Lower leg skin (tissue), 4 donors: ENCODE results near the gene PHTF1. TPM values are rescaled to one million over a fixed set of nuclear protein-coding genes. Genes with fewer than 3 reads are reported as not detected.

ENCODE experiments used
- DNase-seq, 2 donors: peaks; one replicate each; pipeline ENCODE4 v3.0.0-alpha.2; 2019; ENCODE audit warnings: low spot score in 2 of 2
- H3K4me3 ChIP-seq: fragments of 200-600 bp; sonication (generic); 2 replicates; pipeline ENCODE4 v1.5.1; 2017; ENCODE audit warnings: mild to moderate bottlenecking, low read depth; ENCODE audit not compliant: poor library complexity, severe bottlenecking
- POLR2A ChIP-seq, 2 donors: fragments of 450-650 bp; IDR thresholded peaks; one replicate each; pipeline ENCODE4 v1.6.1; 2016 to 2017; ENCODE audit warnings: antibody characterized with exemption in 2 of 2, mild to moderate bottlenecking in 1 of 2, moderate library complexity in 1 of 2
- WGBS, 2 donors: methylation state at CpG; one replicate each; pipeline ENCODE4 v1.1.5; 2018; 5-methylcytosine and 5-hydroxymethylcytosine counted together
- intact Hi-C: fragments of 100-400 bp; cut with DNase I; formaldehyde crosslinking; loops from one replicate; pipeline ENCODE4 v1.15.0; 2023; ENCODE audit warnings: low total_unique reads
- total RNA-seq, 4 donors: library from RNA; depleted of rRNA; stranded (reverse); fragments of >200 nt; gene quantifications; one replicate each; pipeline ENCODE4 v1.1.0, GENCODE V29; 2016
- TF ChIP-seq, protein P1 (sequence below), 3 donors: fragments of 450-650 bp; IDR thresholded peaks; one replicate each; pipeline ENCODE4 v1.5.1; 2016; ENCODE audit warnings: antibody characterized with exemption in 3 of 3, mild to moderate bottlenecking in 3 of 3, moderate library complexity in 2 of 3

Gene PHTF1
- total RNA-seq, 4 donors from 2014 or later = 0.65 to 4.8 (median 2.0) TPM

DNA sequence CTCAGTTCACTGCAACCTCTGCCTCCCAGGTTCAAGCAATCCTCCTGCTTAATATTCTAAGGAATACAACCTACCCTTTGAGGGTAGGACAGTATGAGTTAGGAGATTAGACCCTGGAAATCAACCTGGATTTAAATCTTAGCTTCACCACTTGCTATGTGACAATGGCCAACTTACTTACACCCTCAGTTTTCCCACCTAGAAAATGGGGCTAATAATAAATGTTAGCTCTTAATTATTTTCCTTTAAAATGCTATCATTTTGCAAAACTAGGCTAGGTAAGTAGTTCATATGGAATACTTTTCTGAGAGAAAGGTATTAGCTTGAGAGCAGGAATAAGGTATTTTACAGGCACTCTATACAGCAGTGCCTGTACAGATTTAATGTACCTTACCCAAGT lies 110.8 kb downstream of the PHTF1 start:
- no peak for DNase-seq
- intact Hi-C loops = no loop called here
- no peak overlapping the region for H3K4me3 ChIP-seq
- TF ChIP-seq, protein P1, sequence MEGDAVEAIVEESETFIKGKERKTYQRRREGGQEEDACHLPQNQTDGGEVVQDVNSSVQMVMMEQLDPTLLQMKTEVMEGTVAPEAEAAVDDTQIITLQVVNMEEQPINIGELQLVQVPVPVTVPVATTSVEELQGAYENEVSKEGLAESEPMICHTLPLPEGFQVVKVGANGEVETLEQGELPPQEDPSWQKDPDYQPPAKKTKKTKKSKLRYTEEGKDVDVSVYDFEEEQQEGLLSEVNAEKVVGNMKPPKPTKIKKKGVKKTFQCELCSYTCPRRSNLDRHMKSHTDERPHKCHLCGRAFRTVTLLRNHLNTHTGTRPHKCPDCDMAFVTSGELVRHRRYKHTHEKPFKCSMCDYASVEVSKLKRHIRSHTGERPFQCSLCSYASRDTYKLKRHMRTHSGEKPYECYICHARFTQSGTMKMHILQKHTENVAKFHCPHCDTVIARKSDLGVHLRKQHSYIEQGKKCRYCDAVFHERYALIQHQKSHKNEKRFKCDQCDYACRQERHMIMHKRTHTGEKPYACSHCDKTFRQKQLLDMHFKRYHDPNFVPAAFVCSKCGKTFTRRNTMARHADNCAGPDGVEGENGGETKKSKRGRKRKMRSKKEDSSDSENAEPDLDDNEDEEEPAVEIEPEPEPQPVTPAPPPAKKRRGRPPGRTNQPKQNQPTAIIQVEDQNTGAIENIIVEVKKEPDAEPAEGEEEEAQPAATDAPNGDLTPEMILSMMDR (IDR thresholded peaks at IDR 0.05) = no peak
- no peak for TF ChIP-seq POLR2A (IDR thresholded peaks at IDR 0.05)

DNA sequence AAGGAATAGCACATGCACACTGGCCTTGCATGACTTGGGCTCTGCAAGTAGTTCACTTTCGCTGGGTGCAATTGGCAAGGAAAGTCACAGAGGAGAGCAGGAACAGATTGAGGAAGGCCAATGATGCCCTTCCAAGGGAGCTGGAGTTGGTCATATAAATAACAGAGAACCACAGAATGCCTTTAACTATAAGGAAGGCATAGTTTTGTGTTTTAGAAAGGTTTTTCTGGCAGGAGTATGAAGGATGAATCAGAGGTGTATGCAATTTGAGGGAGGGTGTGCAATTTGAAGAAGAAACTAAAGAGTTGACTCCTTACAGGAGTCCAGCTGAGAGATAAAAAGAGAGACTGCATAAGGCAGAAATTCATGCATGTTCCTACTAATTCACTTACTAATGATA lies 112.1 kb downstream of the PHTF1 start:
- no peak for DNase-seq
- H3K4me3 ChIP-seq = no peak overlapping the region
- WGBS, 2 donors = 92 to 97% methylated on average over 1 of the region's 1 CpG
- no peak for TF ChIP-seq POLR2A (IDR thresholded peaks at IDR 0.05)
- TF ChIP-seq, protein P1 (IDR thresholded peaks at IDR 0.05) = no peak
- intact Hi-C loops = no loop called here

Other genes starting within 250 kb of the PHTF1 start
- gene RSBN1, start 53.0 kb upstream of the PHTF1 start, total RNA-seq = 10 to 100 TPM; 18.2 to 37.6 (median 24.5) TPM
- 1 to 10 TPM in 1 of 4 donors, under 1 TPM in 3; 0.56 to 2.3 (median 0.75) TPM for gene PTPN22, start 112.2 kb upstream of the PHTF1 start, total RNA-seq
- 10 to 100 TPM in 1 of 4 donors, 1 to 10 TPM in 1, under 1 TPM in 1, not detected in 1; 0.17 to 86.4 (median 1.4) TPM for gene BCL2L15, start 128.1 kb upstream of the PHTF1 start, total RNA-seq
- gene AP4B1, start 145.3 kb upstream of the PHTF1 start, total RNA-seq = 10 to 100 TPM in 1 of 4 donors, 1 to 10 TPM in 3; 5.3 to 19.1 (median 5.9) TPM
- gene DCLRE1B, start 145.8 kb upstream of the PHTF1 start, total RNA-seq = 1 to 10 TPM; 2.1 to 4.4 (median 3.5) TPM
- gene HIPK1, start 169.8 kb upstream of the PHTF1 start, total RNA-seq = 10 to 100 TPM; 47.6 to 58.3 (median 54.5) TPM
- gene OLFML3, start 220.0 kb upstream of the PHTF1 start, total RNA-seq = 10 to 100 TPM in 2 of 4 donors, 1 to 10 TPM in 2; 3.7 to 57.9 (median 15.9) TPM